Prostate gland (tissue), 2 donors: Measurements from ENCODE around the gene MAML3.

ENCODE experiments used
- CTCF ChIP-seq, 4 experiments: fragments of 200-600 bp in 2 of 4; fragments of 450-650 bp in 2 of 4; sonication (generic) in 2 of 4; IDR thresholded peaks; 1 replicate in 3 of 4; 2 replicates in 1 of 4; pipeline ENCODE4 v1.5.1; 2016 to 2019; ENCODE audit warnings: antibody characterized with exemption in 4 of 4, mild to moderate bottlenecking in 2 of 4, moderate library complexity in 2 of 4
- POLR2A ChIP-seq: fragments of 450-650 bp; IDR thresholded peaks from one replicate; pipeline ENCODE4 v1.6.1; 2016; ENCODE audit warnings: antibody characterized with exemption, mild to moderate bottlenecking
- POLR2AphosphoS5 ChIP-seq: sonication (generic); formaldehyde crosslinking; IDR thresholded peaks from one replicate; pipeline ENCODE4 v1.6.1; 2017; ENCODE audit warnings: antibody characterized with exemption

- no peak for TF ChIP-seq POLR2AphosphoS5
- no peak for TF ChIP-seq CTCF (IDR thresholded peaks at IDR 0.05)
- no peak for TF ChIP-seq POLR2A
These were observed 15.0 kb upstream of the MAML3 start for GRCh38 chr4:140168936-140169335.
